ENCODE results near the gene EHD4.
A peak's percentile ranks its signal among the peaks of the same experiment; 100 is the strongest.

Gene EHD4

GRCh38 chr15:41989573-41990242, 17.4 kb upstream of the EHD4 start:
- H3K27ac ChIP-seq, result no peak overlapping the region
- TF ChIP-seq CTCF (conservative IDR thresholded peaks at IDR 0.05), result peak; percentile 96

GRCh38 chr15:41988896-41989572, 16.7 kb upstream of the EHD4 start:
- TF ChIP-seq CTCF (conservative IDR thresholded peaks at IDR 0.05), result no peak
- no peak overlapping the region for H3K27ac ChIP-seq

- H3K27ac ChIP-seq, result no peak overlapping the region
- TF ChIP-seq CTCF (conservative IDR thresholded peaks at IDR 0.05), result no peak
Observed at GRCh38 chr15:41987925-41988275, 15.5 kb upstream of the EHD4 start.

- H3K27ac ChIP-seq, result no peak overlapping the region
- no peak for TF ChIP-seq CTCF (conservative IDR thresholded peaks at IDR 0.05)
Observed at GRCh38 chr15:41987246-41987924, 15.0 kb upstream of the EHD4 start.

GRCh38 chr15:41985236-41986160, 13.1 kb upstream of the EHD4 start:
- TF ChIP-seq CTCF (conservative IDR thresholded peaks at IDR 0.05), result no peak
- no peak overlapping the region for H3K27ac ChIP-seq

GRCh38 chr15:41984622-41985021, 12.3 kb upstream of the EHD4 start:
- H3K27ac ChIP-seq, result no peak overlapping the region
- no peak for TF ChIP-seq CTCF (conservative IDR thresholded peaks at IDR 0.05)
